ENCODE data around the gene APBA1. TPM values are rescaled to one million over a fixed set of nuclear protein-coding genes. Genes with fewer than 3 reads are reported as not detected.

The APBA1 gene
- total and polyA plus RNA-seq, 2 of the 4 experiments (the other 2 are of a cell fraction), result 3.8 to 5.1 TPM

DNA sequence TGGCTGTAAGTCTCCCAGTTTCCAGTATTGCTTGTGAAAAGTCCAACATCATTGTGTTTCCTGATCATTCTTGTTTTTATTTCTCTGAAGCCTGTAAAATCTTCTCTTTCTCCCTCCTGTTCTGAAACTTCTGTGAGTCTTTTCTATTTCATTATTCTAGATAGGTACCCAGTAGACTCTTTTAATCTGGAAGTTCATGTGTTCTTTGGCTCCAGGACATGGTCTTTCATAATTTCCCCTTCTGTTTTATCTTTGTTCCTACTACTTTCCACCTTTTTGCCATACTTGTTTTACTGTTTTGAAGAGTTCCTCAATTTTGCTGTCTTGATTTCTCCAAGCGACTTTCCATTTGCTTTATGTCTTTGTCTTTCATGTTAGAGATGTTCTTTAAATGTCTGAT, 168.1 kb downstream of the APBA1 start:
- in situ Hi-C loops (cut with MboI; ENCODE audit: low sequenced_read_pairs) (loop anchor here (5.0 kb wide), 1 partner anchor 52 kb away; no protein-coding TSS in a partner anchor), dilution Hi-C loops (cut with HindIII; ENCODE audit: low sequenced_read_pairs, unreplicated experiment) (no loop called here), intact Hi-C loops (cut with micrococcal nuclease) (no loop called here)
- Histone ChIP-seq H4K5ac (ENCODE audit: low read depth, low read length) (no peak overlapping the region), H3K36me3 (ENCODE audit: control insufficient read depth, insufficient read depth, low read length) (no peaks in the 10 kb centered on the region), H4K20me1 (ENCODE audit: insufficient read depth, low read length) (no peaks in the 10 kb centered on the region), H3K18ac (ENCODE audit: low read depth, low read length) (no peak overlapping the region), H2AFZ (replicated peaks; ENCODE audit: low read length, poor library complexity) (no peak overlapping the region), H3K9ac (ENCODE audit: low read depth, low read length) (no peak overlapping the region), H3K27me3 (ENCODE audit: control insufficient read depth, insufficient read depth, low read length) (no peaks in the 10 kb centered on the region), H2AK5ac (ENCODE audit: low read depth, low read length) (no peak overlapping the region), H3K56ac (ENCODE audit: extremely low read depth, insufficient read depth, low read length) (no peak overlapping the region), H2BK20ac (ENCODE audit: low read depth, low read length) (no peak overlapping the region), H2AK9ac (replicated peaks; ENCODE audit: low read depth, low read length, poor library complexity) (no peak overlapping the region), H3K9me1 (ENCODE audit: insufficient read depth, low read length) (no peaks in the 10 kb centered on the region), H3K23ac (ENCODE audit: low read depth, low read length) (no peak overlapping the region), H2BK120ac (ENCODE audit: low read depth, low read length) (no peak overlapping the region), H3K9me3 (ENCODE audit: control insufficient read depth, insufficient read depth, low read length) (no peaks in the 10 kb centered on the region), H3K27ac (ENCODE audit: insufficient read depth, low read length) (no peak overlapping the region), H2BK5ac (ENCODE audit: low read depth, low read length, poor library complexity, severe bottlenecking) (no peak overlapping the region), H2BK15ac (ENCODE audit: low read depth, low read length) (no peak overlapping the region), H3K4ac (ENCODE audit: low read depth, low read length) (no peak overlapping the region), H3K4me2 (ENCODE audit: low read depth, low read length) (no peak overlapping the region), H3K4me3 (ENCODE audit: insufficient read depth, low read depth, low read length) (no peak overlapping the region), H3K14ac (replicated peaks; ENCODE audit: low read depth, low read length) (no peak overlapping the region), H4K8ac (ENCODE audit: low read depth in 2 of 2, low read length in 2 of 2) (no peak overlapping the region), H3K4me1 (ENCODE audit: control insufficient read depth, insufficient read depth, low read length) (no peaks in the 10 kb centered on the region), H4K91ac (ENCODE audit: insufficient read depth, low read depth, low read length) (no peak overlapping the region), H3K79me1 (ENCODE audit: low read depth in 1 of 2, low read length in 2 of 2) (0 out of 4 replicates have a peak, but pooled peaks cover 0 to 4% of the 10 kb centered on the region in 2 experiments)
- BruUV-seq (replicated peaks), result no TSS peak
- ATAC-seq (ENCODE audit: low read depth), result no peak
- TF ChIP-seq RFX5 (IDR thresholded peaks at IDR 0.05; ENCODE audit: low read depth, low read length) (no peak), RCOR1 (IDR thresholded peaks at IDR 0.05; ENCODE audit: insufficient replicate concordance, low read length) (no peak), CEBPB (IDR thresholded peaks at IDR 0.05; ENCODE audit: low read depth, low read length) (no peak)
- DNase-seq, result no peak
- POLR2A ChIA-PET (ENCODE audit: unreplicated experiment), result no interaction called here
- WGBS, 2 experiments (ENCODE audit: extremely low coverage in 2 of 2, insufficient read length in 1 of 2), result no CpG with 5 or more reads among the region's 1 CpG
- CTCF ChIA-PET, result no interaction called here

Data from IMR-90 (cell line).